OCI-LY3 (cell line): ENCODE results near the gene OSBPL2.

Experiments
- H2AFZ ChIP-seq: fragments of 200-600, 300-600 bp; shearing (Covaris generic); 2 replicates; pipeline ENCODE4 v1.6.0; 2014; ENCODE audit warnings: antibody characterized with exemption, low read depth, low read length
- H3K27ac ChIP-seq: fragments of 200-600, 300-600 bp; sonication (generic); 2 replicates; pipeline ENCODE4 v1.5.1; 2014; ENCODE audit warnings: mild to moderate bottlenecking, low read length, moderate library complexity, mixed read lengths
- H3K27me3 ChIP-seq: fragments of 200-600, 300-600 bp; sonication (generic); 2 replicates; pipeline ENCODE4 v1.6.1; 2014; ENCODE audit warnings: low read depth, low read length, mixed read lengths
- H3K36me3 ChIP-seq: fragments of 200-600, 300-600 bp; sonication (generic); replicated peaks from 2 replicates; pipeline ENCODE3; 2014; ENCODE audit warnings: low read depth, low read length, mixed read lengths
- H3K4me1 ChIP-seq: fragments of 300-600, 200-600 bp; sonication (generic); 2 replicates; pipeline ENCODE4 v1.6.1; 2014; ENCODE audit warnings: low read length, mixed read lengths
- H3K4me2 ChIP-seq: fragments of 200-600, 300-600 bp; sonication (generic); 2 replicates; pipeline ENCODE4 v1.6.1; 2014; ENCODE audit warnings: low read length, mixed read lengths
- H3K4me3 ChIP-seq: fragments of 300-600, 200-600 bp; sonication (generic); 2 replicates; pipeline ENCODE4 v1.5.1; 2014; ENCODE audit warnings: antibody characterized with exemption, mild to moderate bottlenecking, low read length, moderate library complexity
- H3K79me2 ChIP-seq: fragments of 300-600, 200-600 bp; shearing (Covaris generic); 2 replicates; pipeline ENCODE4 v1.6.1; 2014; ENCODE audit warnings: mild to moderate bottlenecking, low read length, mixed read lengths
- H3K9ac ChIP-seq: fragments of 300-600, 200-600 bp; shearing (Covaris generic); 2 replicates; pipeline ENCODE4 v1.6.0; 2014; ENCODE audit warnings: mild to moderate bottlenecking, low read length, moderate library complexity
- H3K9me3 ChIP-seq: fragments of 200-600, 300-600 bp; shearing (Covaris generic); 2 replicates; pipeline ENCODE4 v1.6.1; 2014; ENCODE audit warnings: low read length, mixed read lengths; ENCODE audit not compliant: insufficient read depth
- H4K20me1 ChIP-seq: fragments of 200-600, 300-600 bp; sonication (generic); 2 replicates; pipeline ENCODE4 v1.6.1; 2016; ENCODE audit warnings: low read length, mixed read lengths; ENCODE audit not compliant: insufficient read depth
- CTCF ChIP-seq: fragments of 200-600, 300-600 bp; sonication (generic); IDR thresholded peaks from 2 replicates; pipeline ENCODE4 v1.5.1; 2014; ENCODE audit warnings: antibody characterized with exemption, low read length, low read depth
- EZH2phosphoT487 ChIP-seq: fragments of 200-600 bp; shearing (Covaris generic); IDR thresholded peaks from 2 replicates; pipeline ENCODE4 v1.6.1; 2018; ENCODE audit warnings: antibody characterized with exemption, mixed run types, low read depth

Gene OSBPL2

GRCh38 chr20:62193079-62194025 lies 45.0 kb upstream of the OSBPL2 start:
- Histone ChIP-seq H3K27me3 (no peaks in the 10 kb centered on the region), H3K4me1 (peaks cover 14% of the 10 kb centered on the region), H3K9me3 (no peaks in the 10 kb centered on the region), H3K4me2 (no peak overlapping the region), H4K20me1 (peaks cover 3% of the 10 kb centered on the region; the same call in 1 of the 2 replicates), H3K4me3 (no peak overlapping the region), H2AFZ (no peak overlapping the region), H3K36me3 (peaks cover 23% of the 10 kb centered on the region), H3K79me2 (peaks cover 31% of the 10 kb centered on the region), H3K9ac (no peak overlapping the region), H3K27ac (no peak overlapping the region)
- TF ChIP-seq EZH2phosphoT487 (no peak), CTCF (no peak)

DNA sequence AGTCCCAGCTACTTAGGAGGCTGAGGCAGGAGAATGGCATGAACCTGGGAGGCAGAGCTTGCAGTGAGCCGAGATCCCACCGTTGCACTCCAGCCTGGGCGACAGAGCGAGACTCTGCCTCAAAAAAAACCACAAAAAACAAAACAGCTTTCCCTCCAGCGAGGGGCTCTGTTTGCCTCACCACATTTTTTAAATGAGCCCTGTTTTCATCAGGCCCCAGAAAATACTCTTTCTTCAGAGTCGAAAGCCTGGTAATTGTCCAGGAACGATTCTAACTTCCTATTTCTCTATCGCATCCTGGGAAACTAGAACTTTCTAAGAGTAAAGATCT lies 43.3 kb upstream of the OSBPL2 start:
- Histone ChIP-seq H3K27ac (no peak overlapping the region), H3K9me3 (no peaks in the 10 kb centered on the region), H3K9ac (no peak overlapping the region), H3K4me2 (no peak overlapping the region), H2AFZ (no peak overlapping the region), H3K36me3 (peaks cover 30% of the 10 kb centered on the region), H3K27me3 (no peaks in the 10 kb centered on the region), H4K20me1 (peaks cover 3% of the 10 kb centered on the region; the same call in 1 of the 2 replicates), H3K4me3 (no peak overlapping the region), H3K79me2 (peaks cover 18% of the 10 kb centered on the region), H3K4me1 (peaks cover 14% of the 10 kb centered on the region)
- TF ChIP-seq EZH2phosphoT487, result no peak
- TF ChIP-seq CTCF, result no peak

DNA sequence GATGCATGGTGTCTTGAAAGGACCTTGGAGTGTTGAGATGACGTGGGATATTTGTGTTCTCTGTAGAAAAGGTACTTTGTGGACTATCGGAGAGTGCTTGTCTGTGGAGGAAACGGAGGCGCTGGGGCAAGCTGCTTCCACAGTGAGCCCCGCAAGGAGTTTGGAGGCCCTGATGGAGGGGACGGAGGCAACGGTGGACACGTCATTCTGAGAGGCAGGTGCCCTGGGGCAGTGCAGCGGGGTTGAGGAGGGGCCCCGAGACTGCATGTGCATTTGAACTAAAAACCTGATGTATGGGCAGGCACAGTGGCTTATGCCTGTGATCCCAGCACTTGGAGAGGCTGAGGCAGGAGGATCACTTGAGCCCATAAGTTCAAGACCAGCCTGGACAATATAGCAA lies 42.6 kb upstream of the OSBPL2 start:
- TF ChIP-seq CTCF, result no peak
- no peak for TF ChIP-seq EZH2phosphoT487
- no peaks in the 10 kb centered on the region for H3K9me3 ChIP-seq
- H3K36me3 ChIP-seq, result peaks cover 34% of the 10 kb centered on the region
- no peaks in the 10 kb centered on the region for H4K20me1 ChIP-seq
- H3K79me2 ChIP-seq, result peaks cover 11% of the 10 kb centered on the region; the same call in 1 of the 2 replicates
- no peak overlapping the region for H3K9ac ChIP-seq
- peaks cover 14% of the 10 kb centered on the region for H3K4me1 ChIP-seq
- no peak overlapping the region for H2AFZ ChIP-seq
- no peak overlapping the region for H3K4me3 ChIP-seq
- H3K27ac ChIP-seq, result no peak overlapping the region
- no peaks in the 10 kb centered on the region for H3K27me3 ChIP-seq
- H3K4me2 ChIP-seq, result peak overlapping the region; percentile 37

GRCh38 chr20:62196286-62196685 lies 42.0 kb upstream of the OSBPL2 start:
- Histone ChIP-seq H3K9me3 (no peaks in the 10 kb centered on the region), H3K9ac (no peak overlapping the region), H3K27me3 (no peaks in the 10 kb centered on the region), H2AFZ (no peak overlapping the region), H3K27ac (no peak overlapping the region), H3K4me2 (peak overlapping the region; percentile 37; the same call in 1 of the 2 replicates), H4K20me1 (no peaks in the 10 kb centered on the region), H3K4me1 (peaks cover 14% of the 10 kb centered on the region), H3K36me3 (peaks cover 34% of the 10 kb centered on the region), H3K4me3 (no peak overlapping the region), H3K79me2 (0 out of 2 replicates have a peak, but pooled peaks cover 5% of the 10 kb centered on the region)
- TF ChIP-seq CTCF (no peak), EZH2phosphoT487 (no peak)
